ENCODE results near the gene GAGE2A.
"Not testable (repeated sequence)": the region's sequence is repeated elsewhere in the genome, so short reads cannot be mapped to it uniquely, and the experiment has no call there.

GAGE2A gene

GRCh38 chrX:49589196-49589595, at the start of gene GAGE2A:
Gene GAGE2A (plus strand): TSS chrX:49589496. CDS start chrX:49590651, 1,155 bp downstream.
- H3K4me3 ChIP-seq (ENCODE audit: low read depth, low read length, poor library complexity, severe bottlenecking); H3K9ac ChIP-seq (ENCODE audit: low read length); H3K4me1 ChIP-seq (ENCODE audit: insufficient read depth, low read length, severe bottlenecking): not testable (repeated sequence)

GRCh38 chrX:49541433-49541832, 47.9 kb upstream of the GAGE2A start, which contains the start of gene GAGE12D:
Gene GAGE12D (plus strand): TSS chrX:49541733. CDS start chrX:49542888, 1,155 bp downstream.
- H2AFZ ChIP-seq (ENCODE audit: low read length); H3K79me2 ChIP-seq (ENCODE audit: insufficient read depth, low read length); H3K36me3 ChIP-seq (ENCODE audit: insufficient read depth, low read length); H3K27me3 ChIP-seq (ENCODE audit: insufficient read depth, low read length); H3K4me2 ChIP-seq (ENCODE audit: low read length); H4K20me1 ChIP-seq (ENCODE audit: insufficient read depth, low read length); H3K9ac ChIP-seq (ENCODE audit: low read length); H3F3A ChIP-seq (ENCODE audit: insufficient read depth, low read length); H3K9me2 ChIP-seq (ENCODE audit: low read depth, low read length); H3K27ac ChIP-seq (ENCODE audit: low read depth, low read length, poor library complexity, severe bottlenecking); H3K9me3 ChIP-seq (ENCODE audit: low read length); H3K4me3 ChIP-seq (ENCODE audit: low read depth, low read length, poor library complexity, severe bottlenecking); H3K4me1 ChIP-seq (ENCODE audit: insufficient read depth, low read length, severe bottlenecking): not testable (repeated sequence)

More at GRCh38 chrX:49589196-49589595, at the start of gene GAGE2A:
- H3K27me3 ChIP-seq (ENCODE audit: insufficient read depth, low read length); H4K20me1 ChIP-seq (ENCODE audit: insufficient read depth, low read length); H3K9me3 ChIP-seq (ENCODE audit: low read length); H3K79me2 ChIP-seq (ENCODE audit: insufficient read depth, low read length); H3F3A ChIP-seq (ENCODE audit: insufficient read depth, low read length); H3K27ac ChIP-seq (ENCODE audit: low read depth, low read length, poor library complexity, severe bottlenecking); H3K9me2 ChIP-seq (ENCODE audit: low read depth, low read length); H3K36me3 ChIP-seq (ENCODE audit: insufficient read depth, low read length); H2AFZ ChIP-seq (ENCODE audit: low read length); H3K4me2 ChIP-seq (ENCODE audit: low read length): not testable (repeated sequence)

- H2AFZ ChIP-seq (ENCODE audit: low read length); H3K4me2 ChIP-seq (ENCODE audit: low read length); H3K9me3 ChIP-seq (ENCODE audit: low read length); H3K27me3 ChIP-seq (ENCODE audit: insufficient read depth, low read length); H3K36me3 ChIP-seq (ENCODE audit: insufficient read depth, low read length); H3K79me2 ChIP-seq (ENCODE audit: insufficient read depth, low read length); H3K4me1 ChIP-seq (ENCODE audit: insufficient read depth, low read length, severe bottlenecking); H4K20me1 ChIP-seq (ENCODE audit: insufficient read depth, low read length); H3K27ac ChIP-seq (ENCODE audit: low read depth, low read length, poor library complexity, severe bottlenecking); H3F3A ChIP-seq (ENCODE audit: insufficient read depth, low read length); H3K9me2 ChIP-seq (ENCODE audit: low read depth, low read length); H3K9ac ChIP-seq (ENCODE audit: low read length); H3K4me3 ChIP-seq (ENCODE audit: low read depth, low read length, poor library complexity, severe bottlenecking): not testable (repeated sequence)
These were observed 38.3 kb upstream of the GAGE2A start, which contains the start of gene GAGE12E for GRCh38 chrX:49550989-49551388. Gene GAGE12E (plus strand): TSS chrX:49551289. CDS start chrX:49552444, 1,155 bp downstream.

- H3K36me3 ChIP-seq (ENCODE audit: insufficient read depth, low read length); H4K20me1 ChIP-seq (ENCODE audit: insufficient read depth, low read length); H3K4me1 ChIP-seq (ENCODE audit: insufficient read depth, low read length, severe bottlenecking); H3K4me3 ChIP-seq (ENCODE audit: low read depth, low read length, poor library complexity, severe bottlenecking); H3F3A ChIP-seq (ENCODE audit: insufficient read depth, low read length); H3K9ac ChIP-seq (ENCODE audit: low read length); H3K27ac ChIP-seq (ENCODE audit: low read depth, low read length, poor library complexity, severe bottlenecking); H3K9me3 ChIP-seq (ENCODE audit: low read length); H3K27me3 ChIP-seq (ENCODE audit: insufficient read depth, low read length); H3K4me2 ChIP-seq (ENCODE audit: low read length); H3K79me2 ChIP-seq (ENCODE audit: insufficient read depth, low read length); H2AFZ ChIP-seq (ENCODE audit: low read length); H3K9me2 ChIP-seq (ENCODE audit: low read depth, low read length): not testable (repeated sequence)
These were observed 28.8 kb upstream of the GAGE2A start, which contains the start of gene GAGE12F for GRCh38 chrX:49560542-49560941. Gene GAGE12F (plus strand): TSS chrX:49560842. CDS start chrX:49561997, 1,155 bp downstream.

- not testable (repeated sequence) for H3K4me2 ChIP-seq (ENCODE audit: low read length); H3K36me3 ChIP-seq (ENCODE audit: insufficient read depth, low read length); H4K20me1 ChIP-seq (ENCODE audit: insufficient read depth, low read length); H3K4me3 ChIP-seq (ENCODE audit: low read depth, low read length, poor library complexity, severe bottlenecking); H3K4me1 ChIP-seq (ENCODE audit: insufficient read depth, low read length, severe bottlenecking); H3K27me3 ChIP-seq (ENCODE audit: insufficient read depth, low read length); H3K9me2 ChIP-seq (ENCODE audit: low read depth, low read length); H3K27ac ChIP-seq (ENCODE audit: low read depth, low read length, poor library complexity, severe bottlenecking); H3K79me2 ChIP-seq (ENCODE audit: insufficient read depth, low read length); H3K9me3 ChIP-seq (ENCODE audit: low read length); H2AFZ ChIP-seq (ENCODE audit: low read length); H3K9ac ChIP-seq (ENCODE audit: low read length); H3F3A ChIP-seq (ENCODE audit: insufficient read depth, low read length)
These were observed 20.6 kb upstream of the GAGE2A start for GRCh38 chrX:49568728-49569127.

GRCh38 chrX:49569152-49569551, 20.1 kb upstream of the GAGE2A start:
- H4K20me1 ChIP-seq (ENCODE audit: insufficient read depth, low read length); H3K4me2 ChIP-seq (ENCODE audit: low read length); H3K9me2 ChIP-seq (ENCODE audit: low read depth, low read length); H3K27me3 ChIP-seq (ENCODE audit: insufficient read depth, low read length); H3K79me2 ChIP-seq (ENCODE audit: insufficient read depth, low read length); H3K36me3 ChIP-seq (ENCODE audit: insufficient read depth, low read length); H2AFZ ChIP-seq (ENCODE audit: low read length); H3F3A ChIP-seq (ENCODE audit: insufficient read depth, low read length); H3K27ac ChIP-seq (ENCODE audit: low read depth, low read length, poor library complexity, severe bottlenecking); H3K4me1 ChIP-seq (ENCODE audit: insufficient read depth, low read length, severe bottlenecking); H3K4me3 ChIP-seq (ENCODE audit: low read depth, low read length, poor library complexity, severe bottlenecking); H3K9me3 ChIP-seq (ENCODE audit: low read length); H3K9ac ChIP-seq (ENCODE audit: low read length): not testable (repeated sequence)

- not testable (repeated sequence) for H3K4me3 ChIP-seq (ENCODE audit: low read depth, low read length, poor library complexity, severe bottlenecking); H4K20me1 ChIP-seq (ENCODE audit: insufficient read depth, low read length); H3K36me3 ChIP-seq (ENCODE audit: insufficient read depth, low read length); H3K79me2 ChIP-seq (ENCODE audit: insufficient read depth, low read length); H3K9ac ChIP-seq (ENCODE audit: low read length); H3K9me2 ChIP-seq (ENCODE audit: low read depth, low read length); H3K4me1 ChIP-seq (ENCODE audit: insufficient read depth, low read length, severe bottlenecking); H3K9me3 ChIP-seq (ENCODE audit: low read length); H3F3A ChIP-seq (ENCODE audit: insufficient read depth, low read length); H3K27me3 ChIP-seq (ENCODE audit: insufficient read depth, low read length); H3K4me2 ChIP-seq (ENCODE audit: low read length); H2AFZ ChIP-seq (ENCODE audit: low read length); H3K27ac ChIP-seq (ENCODE audit: low read depth, low read length, poor library complexity, severe bottlenecking)
These were observed 19.2 kb upstream of the GAGE2A start, which contains the start of gene GAGE12G for GRCh38 chrX:49570100-49570499. Gene GAGE12G (plus strand): TSS chrX:49570400. CDS start chrX:49571555, 1,155 bp downstream.

- H3K9me3 ChIP-seq (ENCODE audit: low read length); H3K27me3 ChIP-seq (ENCODE audit: insufficient read depth, low read length); H3F3A ChIP-seq (ENCODE audit: insufficient read depth, low read length); H3K27ac ChIP-seq (ENCODE audit: low read depth, low read length, poor library complexity, severe bottlenecking); H3K4me3 ChIP-seq (ENCODE audit: low read depth, low read length, poor library complexity, severe bottlenecking); H3K9me2 ChIP-seq (ENCODE audit: low read depth, low read length); H2AFZ ChIP-seq (ENCODE audit: low read length); H3K79me2 ChIP-seq (ENCODE audit: insufficient read depth, low read length); H3K9ac ChIP-seq (ENCODE audit: low read length); H3K36me3 ChIP-seq (ENCODE audit: insufficient read depth, low read length); H3K4me1 ChIP-seq (ENCODE audit: insufficient read depth, low read length, severe bottlenecking); H3K4me2 ChIP-seq (ENCODE audit: low read length); H4K20me1 ChIP-seq (ENCODE audit: insufficient read depth, low read length): not testable (repeated sequence)
These were observed 9.6 kb upstream of the GAGE2A start, which contains the start of gene GAGE12H for GRCh38 chrX:49579649-49580048. Gene GAGE12H (plus strand): TSS chrX:49579949. CDS start chrX:49581104, 1,155 bp downstream.
